MM.1S (cell line): Measurements from ENCODE around the gene IZUMO2.
A peak's percentile ranks its signal among the peaks of the same experiment; 100 is the strongest.
"Not testable (repeated sequence)": the region's sequence is repeated elsewhere in the genome, so short reads cannot be mapped to it uniquely, and the experiment has no call there.

Source experiments
- DNase-seq: peaks from one replicate; pipeline ENCODE4 v3.0.0-alpha.2; 2015
- H2AFZ ChIP-seq: fragments of 300-600 bp; sonication (generic); 2 replicates; pipeline ENCODE4 v1.6.0; 2016; ENCODE audit warnings: antibody characterized with exemption, low read length
- H3F3A ChIP-seq: fragments of 300-600 bp; sonication (generic); 2 replicates; pipeline ENCODE4 v1.6.1; 2016; ENCODE audit warnings: mild to moderate bottlenecking, antibody characterized with exemption, low read length, moderate library complexity, mixed read lengths; ENCODE audit not compliant: insufficient read depth
- H3K27ac ChIP-seq: fragments of 300-600 bp; sonication (generic); 2 replicates; pipeline ENCODE4 v1.5.1; 2016; ENCODE audit warnings: mild to moderate bottlenecking, low read length
- H3K27me3 ChIP-seq: fragments of 300-600 bp; sonication (generic); replicated peaks from 2 replicates; pipeline ENCODE4 v1.6.0; 2016; ENCODE audit warnings: low read length; ENCODE audit not compliant: insufficient read depth
- H3K36me3 ChIP-seq: fragments of 300-600 bp; sonication (generic); replicated peaks from 2 replicates; pipeline ENCODE4 v1.6.1; 2016; ENCODE audit warnings: mild to moderate bottlenecking, low read length, mixed read lengths; ENCODE audit not compliant: insufficient read depth
- H3K4me1 ChIP-seq: fragments of 300-600 bp; sonication (generic); 2 replicates; pipeline ENCODE4 v1.6.1; 2016; ENCODE audit warnings: low read length, mixed read lengths
- H3K4me2 ChIP-seq: fragments of 300-600 bp; sonication (generic); 2 replicates; pipeline ENCODE4 v1.6.0; 2016; ENCODE audit warnings: low read depth, low read length
- H3K4me3 ChIP-seq: fragments of 300-600 bp; sonication (generic); 2 replicates; pipeline ENCODE4 v1.5.1; 2016; ENCODE audit warnings: low read length, mixed read lengths
- H3K79me2 ChIP-seq: fragments of 300-600 bp; sonication (generic); 2 replicates; pipeline ENCODE4 v1.6.1; 2016; ENCODE audit warnings: mixed run types, low read length, mixed read lengths
- H3K9ac ChIP-seq: fragments of 300-600 bp; sonication (generic); 2 replicates; pipeline ENCODE4 v1.6.1; 2016; ENCODE audit warnings: low read length, mixed read lengths
- H3K9me2 ChIP-seq: fragments of 300-600 bp; sonication (generic); replicated peaks from 2 replicates; pipeline ENCODE4 v1.6.1; 2016; ENCODE audit warnings: mild to moderate bottlenecking, low read length, mixed read lengths; ENCODE audit not compliant: insufficient read depth
- H3K9me3 ChIP-seq: fragments of 300-600 bp; sonication (generic); replicated peaks from 2 replicates; pipeline ENCODE4 v1.6.1; 2016; ENCODE audit warnings: mild to moderate bottlenecking, low read length, mixed read lengths; ENCODE audit not compliant: insufficient read depth
- H4K20me1 ChIP-seq: fragments of 300-600 bp; sonication (generic); 2 replicates; pipeline ENCODE4 v1.6.1; 2016; ENCODE audit warnings: mild to moderate bottlenecking, low read length, moderate library complexity, mixed read lengths; ENCODE audit not compliant: insufficient read depth
- EZH2 ChIP-seq: fragments of 300-600 bp; sonication (generic); optimal IDR thresholded peaks from 2 replicates; pipeline ENCODE3; 2017; ENCODE audit warnings: low read depth, mild to moderate bottlenecking, antibody characterized with exemption, low read length, mixed read lengths
- EZH2phosphoT487 ChIP-seq: fragments of 300-600 bp; sonication (generic); IDR thresholded peaks from 2 replicates; pipeline ENCODE4 v1.6.1; 2018; ENCODE audit warnings: antibody characterized with exemption, low read length
- TF ChIP-seq, protein P1 (sequence below): fragments of 300-600 bp; sonication (generic); IDR thresholded peaks from 2 replicates; pipeline ENCODE4 v1.5.1; 2016; ENCODE audit warnings: antibody characterized with exemption, low read length, mixed read lengths

Gene IZUMO2

DNA sequence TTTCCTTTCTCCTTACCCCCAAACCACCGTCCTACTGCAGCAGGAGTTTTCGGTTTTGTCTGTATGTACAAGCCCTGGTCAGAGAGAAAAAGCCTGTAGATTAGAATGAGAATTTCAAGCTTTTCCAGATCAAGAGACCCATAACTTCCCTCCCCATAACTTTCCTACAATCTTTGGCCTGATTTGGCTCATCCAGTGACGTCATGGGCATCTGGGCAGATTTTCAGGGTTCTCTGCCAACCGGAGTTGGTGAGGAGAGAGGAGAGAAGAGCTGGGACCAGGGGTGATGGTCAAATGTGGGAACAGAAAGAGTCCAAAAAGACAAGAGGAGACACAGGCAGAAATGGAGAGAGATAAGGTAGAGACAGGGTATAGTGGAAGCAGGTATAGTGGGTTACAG is 10.5 kb downstream of the IZUMO2 start:
- no peaks in the 10 kb centered on the region for H3F3A ChIP-seq
- no peak for TF ChIP-seq EZH2
- no peak for TF ChIP-seq EZH2phosphoT487
- TF ChIP-seq, protein P1, sequence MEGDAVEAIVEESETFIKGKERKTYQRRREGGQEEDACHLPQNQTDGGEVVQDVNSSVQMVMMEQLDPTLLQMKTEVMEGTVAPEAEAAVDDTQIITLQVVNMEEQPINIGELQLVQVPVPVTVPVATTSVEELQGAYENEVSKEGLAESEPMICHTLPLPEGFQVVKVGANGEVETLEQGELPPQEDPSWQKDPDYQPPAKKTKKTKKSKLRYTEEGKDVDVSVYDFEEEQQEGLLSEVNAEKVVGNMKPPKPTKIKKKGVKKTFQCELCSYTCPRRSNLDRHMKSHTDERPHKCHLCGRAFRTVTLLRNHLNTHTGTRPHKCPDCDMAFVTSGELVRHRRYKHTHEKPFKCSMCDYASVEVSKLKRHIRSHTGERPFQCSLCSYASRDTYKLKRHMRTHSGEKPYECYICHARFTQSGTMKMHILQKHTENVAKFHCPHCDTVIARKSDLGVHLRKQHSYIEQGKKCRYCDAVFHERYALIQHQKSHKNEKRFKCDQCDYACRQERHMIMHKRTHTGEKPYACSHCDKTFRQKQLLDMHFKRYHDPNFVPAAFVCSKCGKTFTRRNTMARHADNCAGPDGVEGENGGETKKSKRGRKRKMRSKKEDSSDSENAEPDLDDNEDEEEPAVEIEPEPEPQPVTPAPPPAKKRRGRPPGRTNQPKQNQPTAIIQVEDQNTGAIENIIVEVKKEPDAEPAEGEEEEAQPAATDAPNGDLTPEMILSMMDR = no peak
- H3K4me1 ChIP-seq = no peaks in the 10 kb centered on the region
- H3K4me3 ChIP-seq = no peak overlapping the region
- DNase-seq = no peak
- H3K9me3 ChIP-seq = no peaks in the 10 kb centered on the region
- H3K27ac ChIP-seq = no peak overlapping the region
- H4K20me1 ChIP-seq = no peaks in the 10 kb centered on the region
- no peak overlapping the region for H3K4me2 ChIP-seq
- no peak overlapping the region for H2AFZ ChIP-seq
- no peaks in the 10 kb centered on the region for H3K79me2 ChIP-seq
- no peak overlapping the region for H3K9ac ChIP-seq
- no peaks in the 10 kb centered on the region for H3K36me3 ChIP-seq
- H3K9me2 ChIP-seq = no peaks in the 10 kb centered on the region
- H3K27me3 ChIP-seq = peaks cover 67% of the 10 kb centered on the region

DNA sequence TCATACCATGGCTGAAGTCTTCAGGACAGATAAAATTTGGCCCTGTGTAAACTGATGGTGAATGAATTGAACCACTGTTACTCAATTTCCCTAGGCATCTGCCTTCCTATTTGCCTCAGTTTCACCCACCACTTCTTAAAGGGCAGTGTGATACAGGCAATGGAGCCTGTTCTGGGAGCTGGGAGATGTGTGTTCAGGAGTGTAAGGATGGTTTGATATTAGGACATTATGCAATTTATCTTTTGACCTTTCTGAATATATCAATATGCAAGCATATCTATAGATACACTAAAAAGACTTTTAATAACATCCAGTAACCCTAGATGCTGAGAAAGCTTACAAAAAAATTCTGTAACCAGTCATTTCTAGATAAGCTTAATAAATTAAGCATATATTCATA is 14.6 kb downstream of the IZUMO2 start:
- Histone ChIP-seq H3K9me2 (no peaks in the 10 kb centered on the region), H3K4me2 (no peak overlapping the region), H3K4me3 (no peak overlapping the region), H3K79me2 (no peaks in the 10 kb centered on the region), H3K27ac (no peak overlapping the region), H3K9ac (no peak overlapping the region), H2AFZ (no peak overlapping the region), H3K27me3 (peaks cover 69% of the 10 kb centered on the region), H3K36me3 (no peaks in the 10 kb centered on the region), H3K4me1 (no peaks in the 10 kb centered on the region), H3F3A (no peaks in the 10 kb centered on the region), H4K20me1 (no peaks in the 10 kb centered on the region), H3K9me3 (no peaks in the 10 kb centered on the region)
- TF ChIP-seq, protein P1 = no peak
- TF ChIP-seq EZH2phosphoT487 (no peak), EZH2 (no peak)
- DNase-seq = no peak

DNA sequence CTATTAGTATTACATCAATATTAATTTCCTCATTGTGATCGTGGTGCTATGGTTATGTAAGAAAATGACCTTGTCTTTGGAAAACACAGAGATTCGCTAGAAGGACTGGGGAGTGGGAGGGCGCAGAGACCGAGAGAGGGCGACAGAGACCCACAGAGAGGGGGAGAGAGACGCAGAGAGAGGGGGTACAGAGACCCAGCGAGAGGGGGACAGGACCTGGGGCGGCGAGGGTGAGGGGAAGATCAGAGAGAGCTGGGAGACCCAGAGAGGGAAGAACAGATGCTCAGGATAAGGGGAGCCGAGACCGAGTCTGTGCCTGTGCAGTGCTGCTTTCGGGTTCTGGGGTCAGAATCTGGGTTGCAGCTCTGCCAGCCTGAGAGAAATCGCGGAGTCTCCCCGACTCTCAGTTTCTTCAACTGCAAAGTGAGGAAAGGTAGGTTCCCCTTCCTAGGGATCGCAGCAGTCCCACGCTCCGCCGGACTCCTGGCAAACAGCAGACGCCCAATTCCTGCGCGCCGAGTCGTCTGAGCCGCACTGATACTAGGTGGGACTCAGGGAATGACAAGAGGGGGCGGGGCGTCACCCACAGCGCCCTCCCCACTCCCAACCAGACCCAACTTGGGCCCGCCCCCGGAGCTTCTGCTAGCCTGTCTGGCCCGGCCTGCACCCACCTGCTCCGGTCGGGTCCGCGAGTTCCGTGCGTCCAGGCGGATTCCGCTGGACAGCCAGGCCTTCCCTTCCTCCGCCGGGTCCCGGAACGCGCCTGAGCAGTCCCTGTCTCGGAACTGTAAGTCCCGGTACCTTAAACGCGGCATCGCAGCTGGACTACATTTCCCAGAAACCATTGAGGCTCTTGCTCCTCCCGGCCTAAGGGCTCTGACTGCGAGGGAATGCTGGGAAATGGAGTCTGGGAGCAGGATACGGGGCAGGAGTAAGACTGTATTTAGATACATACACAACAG is 15.3 kb downstream of the IZUMO2 start:
- Histone ChIP-seq H3K4me2 (peak overlapping the region; percentile 51; the same call in 1 of the 2 replicates), H3K9ac (no peak overlapping the region)
- TF ChIP-seq, protein P1 = no peak
- TF ChIP-seq EZH2phosphoT487 = no peak
- no peak for TF ChIP-seq EZH2

GRCh38 chr19:50141921-50142320 is 21.2 kb downstream of the IZUMO2 start:
- H2AFZ ChIP-seq, H3K79me2 ChIP-seq, H3F3A ChIP-seq, H4K20me1 ChIP-seq, H3K9me3 ChIP-seq, H3K9me2 ChIP-seq, H3K9ac ChIP-seq, H3K36me3 ChIP-seq, H3K4me2 ChIP-seq, H3K4me3 ChIP-seq, DNase-seq, H3K4me1 ChIP-seq, H3K27ac ChIP-seq: not testable (repeated sequence)
- peaks cover 19% of the 10 kb centered on the region for H3K27me3 ChIP-seq

More for the DNA sequence above, 15.3 kb downstream of the IZUMO2 start:
- Histone ChIP-seq H3K27ac (no peak overlapping the region), H3K4me3 (peak overlapping the region; percentile 41; the same call in 1 of the 2 replicates), H3K9me3 (no peaks in the 10 kb centered on the region), H3K36me3 (no peaks in the 10 kb centered on the region), H4K20me1 (no peaks in the 10 kb centered on the region), H3F3A (no peaks in the 10 kb centered on the region), H3K9me2 (no peaks in the 10 kb centered on the region), H2AFZ (peak overlapping the region; percentile 10; the same call in 1 of the 2 replicates), H3K4me1 (no peaks in the 10 kb centered on the region), H3K27me3 (peaks cover 66% of the 10 kb centered on the region), H3K79me2 (no peaks in the 10 kb centered on the region)
- DNase-seq = peak; percentile 28

DNA sequence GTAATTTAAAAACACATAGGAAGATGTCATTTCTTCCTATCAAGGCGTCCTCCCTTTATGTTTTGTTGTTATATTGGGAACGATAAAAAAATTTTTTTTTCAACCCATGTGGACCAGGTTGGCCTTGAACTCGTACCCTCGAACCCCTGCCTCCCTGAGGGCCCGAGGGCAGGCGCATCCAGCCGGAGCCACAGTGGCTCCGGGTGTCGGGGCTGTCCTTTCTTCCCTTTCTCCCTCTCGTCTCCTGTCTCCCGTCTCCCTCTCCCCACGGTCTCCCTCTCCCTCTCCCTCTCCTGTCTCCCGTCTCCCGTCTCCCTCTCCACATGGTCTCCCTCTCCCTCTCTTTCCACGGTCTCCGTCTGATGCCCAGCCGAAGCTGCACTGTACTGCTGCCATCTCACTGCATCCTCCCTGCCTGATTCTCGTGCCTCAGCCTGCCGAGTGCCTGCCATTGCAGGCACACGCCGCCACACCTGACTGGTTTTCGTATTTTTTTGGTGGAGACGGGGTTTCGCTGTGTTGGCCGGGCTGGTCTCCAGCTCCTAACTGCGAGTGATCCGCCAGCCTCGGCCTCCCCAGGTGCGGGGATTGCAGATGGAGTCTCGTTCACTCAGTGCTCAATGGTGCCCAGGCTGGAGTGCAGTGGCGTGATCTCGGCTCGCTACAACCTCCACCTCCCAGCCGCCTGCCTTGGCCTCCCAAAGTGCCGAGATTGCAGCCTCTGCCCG is 22.8 kb downstream of the IZUMO2 start:
- H3K27me3 ChIP-seq = peaks cover 31% of the 10 kb centered on the region
- H3K9me3 ChIP-seq, DNase-seq, H3K4me1 ChIP-seq, H2AFZ ChIP-seq, H3K4me3 ChIP-seq, H3K9me2 ChIP-seq, H3K27ac ChIP-seq, H3K9ac ChIP-seq, H3F3A ChIP-seq, H4K20me1 ChIP-seq, H3K4me2 ChIP-seq, H3K36me3 ChIP-seq, H3K79me2 ChIP-seq: not testable (repeated sequence)
